HG03108 (cell line): ENCODE data around the gene KLK6.

Experiments
- ATAC-seq: cut with Tn5 transposase; IDR thresholded peaks from one replicate; pipeline ENCODE4 v1.9.1; 2021; ENCODE audit warnings: moderate library complexity; ENCODE audit not compliant: unreplicated experiment

KLK6 gene

DNA sequence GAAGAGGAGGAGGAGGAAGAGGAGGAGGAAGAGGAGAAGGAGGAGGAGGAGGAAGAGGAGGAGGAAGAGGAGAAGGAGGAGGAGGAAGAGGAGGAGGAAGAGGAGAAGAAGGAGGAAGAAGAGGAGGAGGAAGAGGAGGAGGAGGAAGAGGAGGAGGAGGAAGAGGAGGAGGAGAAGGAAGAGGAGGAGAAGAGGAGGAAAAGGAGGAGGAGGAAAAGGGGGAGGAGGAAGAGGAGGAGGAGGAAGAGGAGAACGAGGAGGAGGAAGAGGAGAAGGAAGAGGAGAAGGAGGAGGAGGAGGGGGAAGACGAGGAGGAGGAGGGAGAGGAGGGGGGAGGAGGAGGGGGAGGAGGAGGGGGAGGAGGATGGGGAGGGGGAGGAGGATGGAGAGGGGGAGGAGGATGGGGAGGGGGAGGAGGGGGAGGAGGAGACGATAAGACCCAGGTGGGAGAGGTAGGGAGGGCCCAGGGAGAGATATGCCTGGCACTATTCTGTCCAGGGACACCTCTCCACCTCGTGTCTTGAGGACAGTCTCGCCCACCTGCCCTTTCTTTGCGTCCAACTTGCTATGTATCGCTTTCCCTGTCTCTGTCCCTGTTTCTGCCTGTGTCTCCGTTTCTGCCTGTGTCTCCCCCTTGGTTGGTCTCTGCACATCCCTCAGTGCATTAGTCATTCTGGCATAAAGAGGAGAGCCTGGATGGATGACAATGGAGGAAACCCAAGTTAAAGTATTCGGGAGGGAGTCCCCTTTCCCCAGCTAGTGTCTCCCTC is 9.5 kb downstream of the KLK6 start:
- ATAC-seq = no peak

DNA sequence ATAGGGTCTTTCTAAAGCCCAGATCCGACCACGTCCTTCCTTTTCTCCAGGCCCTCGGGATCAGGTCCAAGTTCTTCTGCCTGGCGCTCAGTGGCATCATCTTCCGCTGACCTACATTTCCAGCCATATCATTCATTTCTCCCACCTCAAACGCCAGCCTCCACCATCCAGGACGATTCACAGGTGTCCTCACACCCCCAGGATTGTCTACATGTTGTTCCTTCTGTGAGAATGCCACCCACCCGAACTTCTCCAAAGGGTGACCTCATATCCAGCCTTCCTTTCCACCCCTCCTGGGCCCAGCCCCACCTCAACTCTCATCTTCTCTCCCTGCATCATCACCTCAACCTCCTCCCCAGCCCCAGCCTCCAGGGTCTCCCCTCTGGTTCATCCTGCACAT is 11.8 kb downstream of the KLK6 start:
- no peak for ATAC-seq

DNA sequence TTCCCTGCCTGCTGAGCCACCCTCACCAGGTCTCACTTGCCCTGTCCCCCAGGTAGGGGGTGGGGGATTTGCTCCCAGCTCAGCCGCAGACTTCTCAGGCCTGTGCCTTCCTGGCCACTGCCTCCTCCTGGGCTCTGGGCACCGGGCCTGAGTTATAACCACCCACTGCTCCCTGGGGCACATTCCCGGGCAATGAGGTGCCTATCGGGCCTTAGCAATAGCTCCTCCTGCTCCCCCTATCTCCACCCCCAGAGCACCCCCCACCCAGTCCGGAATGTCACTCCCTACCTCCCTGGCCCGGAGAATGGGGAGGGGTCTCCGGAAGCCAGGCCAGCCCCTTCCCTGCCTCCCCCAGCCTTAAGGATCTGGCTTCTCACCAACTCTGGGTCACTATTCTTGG is 16.5 kb downstream of the KLK6 start, which contains the start of gene KLK5:
Gene KLK5, minus strand, starts transcription at position 129 of the 400 bp plus-strand sequence. CDS start 381 bp downstream, outside the sequence.
- ATAC-seq = no peak

GRCh38 chr19:50949861-50950260 is 19.5 kb downstream of the KLK6 start:
- no peak for ATAC-seq

- no peak for ATAC-seq
These were observed 22.3 kb downstream of the KLK6 start for GRCh38 chr19:50947123-50947522.

DNA sequence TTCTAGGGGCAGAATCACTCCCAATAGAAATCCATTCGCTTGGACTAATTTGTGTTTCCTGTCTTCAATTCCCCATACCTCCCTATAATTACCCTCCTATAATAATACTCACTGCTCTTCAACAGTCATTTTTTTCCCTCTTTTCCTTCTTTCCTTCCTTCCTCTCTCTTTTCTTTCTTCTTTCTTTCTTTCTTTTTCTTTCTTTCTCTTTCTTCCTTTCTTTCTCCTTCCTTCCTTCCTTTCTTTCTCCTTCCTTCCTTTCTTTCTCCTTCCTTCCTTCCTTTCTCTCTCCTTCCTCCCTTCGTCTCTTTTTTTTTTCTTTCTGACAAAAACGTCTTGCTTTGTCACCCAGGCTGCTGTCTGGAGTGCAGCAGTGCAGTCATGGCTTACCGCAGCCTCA is 24.6 kb downstream of the KLK6 start:
- ATAC-seq = no peak

- no peak for ATAC-seq
These were observed 26.1 kb downstream of the KLK6 start for GRCh38 chr19:50943074-50943828.

DNA sequence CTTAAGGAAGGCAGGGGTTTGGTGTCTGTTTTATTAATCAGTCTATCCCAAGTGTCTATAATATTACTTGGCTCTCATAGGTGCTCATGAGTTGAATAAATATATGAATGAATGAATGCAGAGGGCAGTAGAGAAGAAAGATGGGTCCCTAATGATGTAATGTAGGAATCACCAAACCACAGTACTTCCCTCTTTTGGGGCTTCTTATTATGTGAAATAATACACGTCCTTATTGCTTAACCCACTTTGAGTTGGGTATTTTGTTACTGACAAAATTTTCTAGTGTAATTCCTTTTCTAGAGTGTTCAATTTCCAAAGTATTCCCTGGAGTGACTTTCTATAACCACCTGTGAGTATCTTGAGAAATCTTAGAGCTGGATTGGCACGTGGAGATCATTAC is 29.8 kb downstream of the KLK6 start:
- ATAC-seq = no peak

- ATAC-seq = no peak
These were observed 35.8 kb downstream of the KLK6 start for GRCh38 chr19:50933640-50934039.

GRCh38 chr19:50932690-50933083 is 36.7 kb downstream of the KLK6 start:
- no peak for ATAC-seq

DNA sequence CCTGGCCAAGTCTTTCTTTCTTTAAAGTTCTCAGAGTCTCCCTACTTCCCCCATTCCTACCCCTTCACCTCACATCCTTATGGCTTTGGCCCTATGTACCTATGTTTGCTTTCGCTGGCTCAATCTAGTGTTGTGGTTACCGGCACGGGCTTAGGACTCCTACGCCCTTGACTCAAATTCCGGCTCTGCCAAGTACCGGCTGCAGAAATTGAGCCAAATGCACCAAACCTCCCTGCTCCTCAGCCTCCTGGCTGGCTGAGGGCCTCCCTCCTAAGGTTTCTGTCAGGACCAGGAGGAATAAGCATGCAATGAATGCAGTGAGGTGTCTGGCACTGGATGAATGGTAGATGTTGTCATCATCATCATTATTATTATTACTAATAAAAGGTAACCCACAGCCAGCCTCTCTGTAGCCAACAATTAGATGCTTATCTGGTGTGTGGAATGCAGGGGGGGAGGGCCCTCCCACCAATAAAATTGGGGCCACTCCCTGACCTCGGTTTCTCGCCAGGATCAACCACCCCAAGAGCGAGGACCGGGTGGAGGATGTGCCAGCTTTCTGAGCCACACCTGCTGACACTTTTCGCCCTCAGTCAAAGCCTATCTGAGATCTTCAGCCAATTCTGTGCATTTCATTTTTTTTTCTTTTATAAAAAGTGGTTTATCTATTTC is 37.2 kb downstream of the KLK6 start:
- ATAC-seq = no peak

- ATAC-seq = no peak
These were observed 38.4 kb downstream of the KLK6 start for GRCh38 chr19:50931023-50931422.

DNA sequence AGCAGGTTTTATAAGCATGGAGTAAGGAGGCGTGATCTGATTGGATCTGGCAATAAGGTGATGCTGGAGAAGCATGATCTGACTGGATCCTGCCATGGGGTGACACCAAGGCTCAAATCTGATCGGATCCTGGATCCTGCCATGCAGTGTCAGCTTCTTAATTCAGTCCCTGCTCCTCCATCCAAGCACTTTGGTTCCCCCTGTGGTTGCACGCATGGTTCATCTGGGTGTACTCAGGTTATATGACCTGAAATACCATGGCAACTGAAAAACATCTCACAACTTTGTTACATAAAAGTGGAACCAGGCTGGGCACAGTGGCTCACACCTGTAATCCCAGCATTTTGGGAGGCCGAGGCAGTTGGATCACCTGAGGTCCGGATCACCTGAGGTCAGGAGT is 40.6 kb downstream of the KLK6 start:
- ATAC-seq = no peak

- no peak for ATAC-seq
These were observed 43.2 kb downstream of the KLK6 start for GRCh38 chr19:50926144-50926543.

- no peak for ATAC-seq
These were observed 43.7 kb downstream of the KLK6 start for GRCh38 chr19:50925734-50926133.

DNA sequence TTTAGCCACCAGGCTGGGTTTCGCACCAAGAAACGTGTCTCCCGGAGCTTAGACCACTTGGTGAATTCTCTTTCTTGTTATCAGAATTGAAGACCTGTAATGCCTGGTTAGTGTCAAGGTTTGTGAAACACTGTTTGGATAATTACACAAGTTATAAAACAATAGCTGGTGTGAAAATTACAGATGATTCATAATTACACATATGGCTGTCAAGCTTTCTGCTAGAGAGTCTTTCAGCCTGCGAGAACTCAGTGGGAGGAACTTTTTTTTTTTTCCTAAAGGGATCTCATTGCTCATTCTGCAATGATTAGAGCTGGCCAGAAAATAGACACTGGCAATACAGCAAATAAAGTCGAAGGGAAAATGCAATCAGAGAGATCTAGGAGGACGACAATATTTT is 44.8 kb downstream of the KLK6 start:
- no peak for ATAC-seq

DNA sequence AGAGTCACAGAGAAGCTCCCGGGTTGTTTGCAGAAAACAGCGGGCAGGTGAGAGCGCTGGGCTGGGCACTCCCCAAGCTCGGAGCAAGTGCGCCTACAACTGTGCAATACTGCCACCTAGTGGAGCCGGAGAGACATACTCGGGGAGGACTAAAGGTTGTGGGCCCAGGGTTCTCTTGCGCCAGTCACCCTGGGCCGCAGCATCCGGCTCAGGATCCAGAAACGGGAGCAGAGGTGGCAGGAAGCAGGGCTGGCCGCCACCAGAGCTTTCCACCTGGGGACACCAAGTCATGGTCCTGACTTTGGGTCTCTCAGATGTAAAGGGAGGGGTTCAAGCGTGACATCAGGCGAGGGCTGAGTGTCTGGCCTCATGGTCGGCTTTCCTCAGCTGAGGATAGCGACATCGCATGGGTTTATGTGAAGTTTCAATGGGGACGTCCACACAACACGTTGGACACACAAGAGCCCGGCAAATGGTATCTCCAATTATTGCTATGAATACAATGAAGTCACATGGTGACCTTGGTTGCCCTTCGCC is 47.0 kb downstream of the KLK6 start:
- peak; percentile 67 for ATAC-seq

DNA sequence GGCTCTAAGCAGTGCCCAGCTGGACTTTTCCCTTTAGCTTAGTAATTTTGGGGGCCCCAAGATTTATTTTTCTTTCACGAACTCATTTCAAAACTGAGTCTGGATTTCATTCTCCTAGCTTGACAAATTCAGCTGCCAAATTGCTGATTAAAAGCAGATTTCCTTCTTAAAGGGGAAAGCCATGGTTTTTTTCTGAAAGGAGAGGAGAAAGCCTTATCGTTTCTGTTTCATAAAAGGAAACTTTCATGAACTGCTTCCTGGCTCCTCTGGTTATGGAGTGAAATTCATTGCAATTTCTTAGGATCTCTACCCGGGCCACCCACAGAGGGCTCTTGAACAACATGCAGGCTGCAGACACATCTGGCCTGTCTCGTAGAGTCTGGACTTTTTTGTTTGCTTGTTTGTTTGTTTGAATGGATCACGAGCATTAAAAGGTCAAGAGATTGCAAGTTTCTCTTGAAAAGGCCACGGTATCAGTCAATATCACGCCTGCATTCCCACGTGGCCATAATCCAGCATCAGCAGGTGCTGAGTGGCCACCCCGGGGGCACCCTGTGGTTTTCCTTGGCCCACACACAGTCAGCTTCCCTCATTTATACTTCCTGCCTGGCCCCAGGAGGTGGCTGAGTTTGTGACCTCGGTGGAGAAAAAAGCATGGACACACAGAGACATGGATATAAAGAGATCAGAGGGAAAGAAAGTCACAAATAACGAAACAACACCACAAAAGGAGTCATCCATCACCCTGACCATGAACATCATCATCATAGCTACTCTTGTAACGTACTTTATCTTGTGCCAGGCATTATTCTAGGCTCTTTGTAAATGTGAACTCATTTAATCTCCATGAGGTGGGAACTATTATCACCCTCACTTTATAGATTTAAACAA is 47.7 kb downstream of the KLK6 start:
- ATAC-seq = no peak

GRCh38 chr19:50916069-50916468 is 53.3 kb downstream of the KLK6 start:
- ATAC-seq = no peak
